Fibroblast of villous mesenchyme (primary cell): ENCODE results near the gene SYTL1. TPM values are rescaled to one million over a fixed set of nuclear protein-coding genes. Genes with fewer than 3 reads are reported as not detected.

Source experiments
- DNase-seq: peaks from one replicate; pipeline ENCODE4 v3.0.0-alpha.2; 2010; ENCODE audit warnings: low read depth
- H3K4me3 ChIP-seq: 2 replicates; pipeline ENCODE4 v1.5.1; 2011; ENCODE audit warnings: low read depth, mild to moderate bottlenecking, low read length
- total RNA-seq: library from RNA; depleted of rRNA; stranded (reverse); fragments of >200 nt; gene quantifications from 2 replicates; pipeline ENCODE4 v1.2.3, GENCODE V29; 2012
- TF ChIP-seq, protein P1 (sequence below): IDR thresholded peaks from 2 replicates; pipeline ENCODE4 v1.5.1; 2012; ENCODE audit warnings: low read depth, mild to moderate bottlenecking, low read length; ENCODE audit not compliant: insufficient read depth

The SYTL1 gene
- total RNA-seq, 1 donor: under 0.01 TPM

DNA sequence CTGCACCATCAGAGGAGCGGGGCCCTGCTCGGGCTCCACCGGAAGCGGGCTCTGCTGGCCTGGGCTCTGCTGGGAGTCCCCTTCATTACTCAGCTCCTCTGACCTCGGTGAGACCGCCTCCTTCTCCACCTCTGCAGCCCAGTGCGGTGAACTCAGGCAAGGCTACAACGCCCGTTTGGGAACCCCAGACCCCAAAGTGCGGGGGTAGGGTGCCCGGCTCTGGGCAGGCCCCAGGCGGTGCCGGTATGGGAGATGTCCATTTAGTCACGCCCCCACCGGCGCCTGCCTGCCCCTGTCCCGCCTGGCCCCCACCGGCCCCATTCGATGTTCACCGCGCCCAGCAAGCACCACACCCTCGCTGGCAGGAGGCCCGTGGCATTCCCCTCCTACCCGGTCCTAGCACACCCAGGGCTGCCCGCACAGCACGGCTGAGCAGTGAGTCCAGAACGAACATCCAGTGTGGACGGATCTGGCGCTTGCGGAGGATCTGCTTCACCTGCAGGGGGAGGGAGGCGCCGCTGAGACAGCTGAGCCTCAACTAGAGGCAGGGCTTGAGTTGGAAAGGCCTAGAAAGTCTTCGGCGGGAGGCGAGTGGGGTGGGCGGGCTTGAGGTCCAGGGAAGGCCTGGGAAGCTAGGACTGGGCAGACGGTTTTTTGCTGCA is 14.9 kb downstream of the SYTL1 start:
- no peak overlapping the region for H3K4me3 ChIP-seq
- no peak for DNase-seq
- TF ChIP-seq, protein P1, sequence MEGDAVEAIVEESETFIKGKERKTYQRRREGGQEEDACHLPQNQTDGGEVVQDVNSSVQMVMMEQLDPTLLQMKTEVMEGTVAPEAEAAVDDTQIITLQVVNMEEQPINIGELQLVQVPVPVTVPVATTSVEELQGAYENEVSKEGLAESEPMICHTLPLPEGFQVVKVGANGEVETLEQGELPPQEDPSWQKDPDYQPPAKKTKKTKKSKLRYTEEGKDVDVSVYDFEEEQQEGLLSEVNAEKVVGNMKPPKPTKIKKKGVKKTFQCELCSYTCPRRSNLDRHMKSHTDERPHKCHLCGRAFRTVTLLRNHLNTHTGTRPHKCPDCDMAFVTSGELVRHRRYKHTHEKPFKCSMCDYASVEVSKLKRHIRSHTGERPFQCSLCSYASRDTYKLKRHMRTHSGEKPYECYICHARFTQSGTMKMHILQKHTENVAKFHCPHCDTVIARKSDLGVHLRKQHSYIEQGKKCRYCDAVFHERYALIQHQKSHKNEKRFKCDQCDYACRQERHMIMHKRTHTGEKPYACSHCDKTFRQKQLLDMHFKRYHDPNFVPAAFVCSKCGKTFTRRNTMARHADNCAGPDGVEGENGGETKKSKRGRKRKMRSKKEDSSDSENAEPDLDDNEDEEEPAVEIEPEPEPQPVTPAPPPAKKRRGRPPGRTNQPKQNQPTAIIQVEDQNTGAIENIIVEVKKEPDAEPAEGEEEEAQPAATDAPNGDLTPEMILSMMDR: no peak

DNA sequence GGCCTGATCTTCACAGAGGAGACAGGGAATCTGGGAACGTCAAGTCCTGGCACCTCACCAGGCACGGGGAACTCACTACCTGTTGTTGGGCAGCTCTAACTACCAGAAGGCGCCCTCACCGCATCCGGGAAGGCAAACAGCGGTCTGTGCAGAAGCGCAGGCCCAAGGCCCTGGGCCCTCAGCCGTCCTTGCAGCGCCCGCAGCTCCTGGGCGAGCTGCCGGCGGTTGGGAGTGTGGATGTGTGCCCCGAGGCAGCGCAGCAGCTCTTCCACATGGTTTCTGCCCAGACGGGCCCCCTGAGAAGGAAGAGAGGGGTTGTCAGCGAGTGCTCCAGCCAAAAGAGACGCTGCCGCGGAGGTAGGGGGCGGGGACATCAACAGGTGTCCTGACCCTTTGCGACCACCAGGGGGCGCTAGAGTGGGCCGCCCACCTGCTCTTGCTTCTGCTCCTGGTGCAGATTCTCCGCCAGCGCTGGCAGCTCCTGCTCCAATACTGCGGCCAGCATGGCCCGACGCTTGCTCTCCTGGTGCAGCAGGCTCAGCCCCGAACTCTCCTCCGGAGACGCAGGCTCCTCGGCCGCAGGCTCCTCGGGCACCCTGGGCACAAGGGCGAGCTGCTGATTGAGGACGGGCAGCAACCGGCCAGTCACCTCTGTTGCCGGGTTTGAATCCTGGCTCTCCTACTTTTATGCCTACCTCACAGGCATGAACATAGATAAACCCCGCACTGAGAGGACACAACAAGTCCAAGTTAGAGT is 15.6 kb downstream of the SYTL1 start:
- TF ChIP-seq, protein P1: peak; percentile 75
- no peak overlapping the region for H3K4me3 ChIP-seq
- peak; percentile 51 for DNase-seq

DNA sequence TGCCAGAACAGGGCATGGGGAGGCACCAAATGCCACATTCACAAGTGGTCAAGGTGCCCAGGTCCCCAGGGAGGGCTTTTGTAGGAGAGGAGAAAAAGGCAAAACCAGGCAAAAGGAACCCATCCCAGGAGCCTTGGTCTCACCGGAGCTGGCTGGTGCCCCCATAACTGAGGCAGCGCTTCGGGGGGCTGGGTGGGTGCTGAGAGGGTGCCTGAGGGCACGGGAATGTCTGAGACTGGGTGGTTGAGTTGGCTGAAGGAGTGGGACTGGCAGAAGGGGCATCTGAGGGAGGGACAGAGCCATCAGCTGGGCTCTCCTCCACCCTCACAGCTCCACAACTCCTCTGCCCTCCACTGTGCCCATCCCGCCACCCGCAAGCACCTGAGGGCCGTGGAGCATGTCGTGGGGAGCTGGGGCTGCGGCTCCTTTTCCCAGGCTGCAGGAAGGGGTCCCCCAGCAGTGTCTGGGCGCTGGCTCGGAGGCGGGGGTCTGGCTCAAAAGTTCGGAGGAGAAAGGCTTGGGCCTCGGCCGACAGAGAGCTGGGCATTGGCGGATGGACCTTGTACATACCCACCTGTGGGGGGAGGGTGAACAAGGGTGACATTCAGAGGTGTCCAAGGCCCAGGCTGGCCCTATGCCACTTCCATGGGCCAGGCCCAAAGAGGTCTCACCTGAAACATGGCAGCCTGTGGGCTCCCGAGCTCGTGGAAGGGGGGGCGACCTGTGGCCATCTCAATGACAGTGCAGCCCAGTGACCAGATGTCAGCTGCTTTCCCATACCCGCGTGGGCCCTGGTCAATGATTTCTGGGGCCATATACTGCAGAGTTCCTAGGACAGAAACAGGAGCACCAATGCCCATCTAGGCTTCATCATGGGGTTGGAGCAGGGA is 16.5 kb downstream of the SYTL1 start:
- H3K4me3 ChIP-seq: no peak overlapping the region
- no peak for DNase-seq
- TF ChIP-seq, protein P1: no peak

DNA sequence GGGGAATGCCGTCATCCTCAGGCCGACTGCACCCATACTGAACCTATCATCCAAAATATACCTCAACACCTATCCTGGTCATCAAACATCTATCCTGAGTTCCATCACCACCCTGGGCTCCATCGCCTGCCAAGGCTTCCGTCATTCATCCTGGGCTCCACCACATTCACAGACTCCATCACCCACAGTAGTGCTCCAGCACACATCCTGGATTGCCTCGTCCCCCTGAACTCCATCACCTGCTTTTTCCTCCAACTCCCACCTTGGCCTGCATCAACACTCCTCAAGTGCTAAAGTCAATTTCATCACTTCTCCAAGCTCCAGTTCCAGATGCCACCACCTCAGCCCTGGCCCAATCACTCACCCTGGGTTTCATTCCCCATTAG is 17.1 kb downstream of the SYTL1 start:
- TF ChIP-seq, protein P1: no peak
- H3K4me3 ChIP-seq: no peak overlapping the region
- no peak for DNase-seq

DNA sequence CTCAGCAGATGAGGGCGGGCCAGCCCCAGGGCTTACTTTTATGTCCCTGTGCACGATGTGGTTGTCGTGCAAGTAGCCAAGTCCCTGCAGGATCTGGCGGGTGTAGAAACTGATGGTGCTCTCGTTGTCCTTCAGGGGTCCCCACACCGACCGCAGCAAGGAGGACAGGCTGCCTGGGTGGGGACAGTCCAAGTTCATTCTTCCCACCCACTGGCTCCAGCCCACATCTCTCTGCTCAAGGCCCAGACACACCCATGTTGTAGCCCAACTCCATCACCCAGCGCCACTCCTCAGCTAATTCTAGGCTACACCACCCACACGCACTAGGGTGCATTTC is 18.0 kb downstream of the SYTL1 start:
- H3K4me3 ChIP-seq: no peak overlapping the region
- TF ChIP-seq, protein P1: no peak
- no peak for DNase-seq

DNA sequence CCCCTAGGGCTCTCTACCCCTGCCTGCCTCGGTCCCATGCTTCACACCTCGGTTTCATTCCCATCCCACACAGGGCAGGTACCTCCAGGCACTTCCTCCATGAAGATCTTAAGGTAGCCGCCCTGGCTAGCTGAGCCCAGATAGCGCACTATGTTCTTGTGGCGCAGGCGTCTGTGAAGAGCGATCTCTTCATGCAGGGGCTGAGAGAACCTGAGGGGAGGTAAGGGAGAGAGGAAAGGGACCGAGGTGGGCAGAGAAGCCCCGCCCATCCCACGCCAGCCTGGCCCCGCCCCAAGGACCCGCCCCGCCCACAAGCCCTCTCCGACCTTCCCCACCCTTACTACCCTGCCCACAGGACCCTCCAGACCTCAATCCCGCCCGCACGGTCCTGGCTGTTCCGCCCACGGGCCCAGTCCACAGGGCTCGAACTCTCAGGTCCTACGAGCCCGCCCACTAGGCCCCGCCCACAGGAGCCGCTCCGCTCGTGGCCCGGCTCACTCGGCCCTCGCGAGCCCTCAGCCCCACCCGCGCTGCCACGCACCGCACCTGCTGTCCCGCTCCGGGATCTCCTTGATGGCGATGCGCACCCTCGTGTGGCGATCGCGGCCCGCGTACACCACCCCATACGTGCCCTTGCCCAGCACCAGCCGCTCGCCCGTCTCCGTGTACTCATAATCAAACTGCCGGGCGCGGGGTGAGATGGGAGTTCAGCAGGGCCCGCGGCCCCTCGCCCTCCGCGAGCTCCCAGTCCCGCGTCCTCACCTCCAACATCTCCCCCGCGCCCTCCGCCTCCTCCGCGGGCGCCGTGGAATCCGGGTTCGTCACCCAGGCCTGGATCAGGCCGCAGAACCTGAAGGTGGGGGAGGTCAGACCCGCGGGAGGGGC is 18.6 kb downstream of the SYTL1 start:
- TF ChIP-seq, protein P1: no peak
- no peak for DNase-seq
- no peak overlapping the region for H3K4me3 ChIP-seq
